Fibroblast of lung (primary cell): ENCODE measurements around the gene MYBPC2. TPM values are rescaled to one million over a fixed set of nuclear protein-coding genes. Genes with fewer than 3 reads are reported as not detected.

Experiments
- DNase-seq, 2 donors: peaks; one replicate each; pipeline versions ENCODE4 v3.0.0 to v3.0.0-alpha.2; 2010; ENCODE audit warnings: low read depth in 2 of 2
- H2AFZ ChIP-seq: 2 replicates; pipeline ENCODE4 v1.5.1; 2012; ENCODE audit warnings: low read length, control low read depth, inconsistent platforms
- H3K27ac ChIP-seq: 2 replicates; pipeline ENCODE4 v1.5.1; 2011; ENCODE audit warnings: low read length, control low read depth; ENCODE audit not compliant: insufficient read depth
- H3K27me3 ChIP-seq: 2 replicates; pipeline ENCODE4 v1.5.1; 2011; ENCODE audit warnings: mild to moderate bottlenecking, low read length; ENCODE audit not compliant: control insufficient read depth, insufficient read depth
- H3K36me3 ChIP-seq: 2 replicates; pipeline ENCODE4 v1.5.1; 2011; ENCODE audit warnings: low read length; ENCODE audit not compliant: control insufficient read depth, insufficient read depth
- H3K4me1 ChIP-seq: 2 replicates; pipeline ENCODE4 v1.5.1; 2011; ENCODE audit warnings: low read length; ENCODE audit not compliant: control insufficient read depth, insufficient read depth; ENCODE audit errors: extremely low read depth
- H3K4me2 ChIP-seq: 2 replicates; pipeline ENCODE4 v1.5.1; 2011; ENCODE audit warnings: low read length, control low read depth; ENCODE audit not compliant: insufficient read depth; ENCODE audit errors: extremely low read depth
- H3K4me3 ChIP-seq, 4 experiments: fragments of 200-600 bp in 1 of 4; sonication (generic) in 1 of 4; replicated peaks in 1 of 4; 2 replicates each; pipeline ENCODE4 v1.5.1; 2011 to 2016; ENCODE audit warnings: low read length in 4 of 4, low read depth in 3 of 4, mild to moderate bottlenecking in 3 of 4, control low read depth in 2 of 4, inconsistent platforms in 1 of 4, mixed read lengths in 1 of 4; ENCODE audit not compliant: insufficient read depth in 1 of 4; ENCODE audit errors: control extremely low read depth in 1 of 4
- H3K79me2 ChIP-seq: 2 replicates; pipeline ENCODE4 v1.5.1; 2012; ENCODE audit warnings: mild to moderate bottlenecking, low read length, inconsistent platforms; ENCODE audit not compliant: control insufficient read depth, insufficient read depth
- H3K9ac ChIP-seq: 2 replicates; pipeline ENCODE4 v1.5.1; 2011; ENCODE audit warnings: mild to moderate bottlenecking, low read length, control low read depth; ENCODE audit not compliant: insufficient read depth
- H3K9me3 ChIP-seq: 2 replicates; pipeline ENCODE4 v1.5.1; 2012; ENCODE audit warnings: low read depth, low read length; ENCODE audit not compliant: control insufficient read depth, insufficient read depth
- H4K20me1 ChIP-seq: 2 replicates; pipeline ENCODE4 v1.5.1; 2011; ENCODE audit warnings: low read length; ENCODE audit not compliant: control insufficient read depth, insufficient read depth; ENCODE audit errors: extremely low read depth
- EZH2 ChIP-seq: IDR thresholded peaks from 2 replicates; pipeline ENCODE4 v1.5.1; 2012; ENCODE audit warnings: low read length, control low read depth, mild to moderate bottlenecking; ENCODE audit errors: missing control alignments
- polyA plus RNA-seq, 2 donors: library from polyadenylated mRNA; depleted of rRNA in 1 of 2; stranded (reverse) in 1 of 2; unstranded in 1 of 2; fragments of >200 nt; gene quantifications; 2 replicates each; pipeline ENCODE4 v1.2.1, GENCODE V29; 2011 to 2012; ENCODE audit warnings: missing spikeins in 1 of 2
- total RNA-seq: library from RNA; depleted of rRNA; stranded (reverse); fragments of >200 nt; gene quantifications from 2 replicates; pipeline ENCODE4 v1.2.1, GENCODE V29; 2014
- TF ChIP-seq, protein P1 (sequence below), 2 donors: IDR thresholded peaks in 1 of 2; conservative IDR thresholded peaks in 1 of 2; 1 replicate in 1 of 2; 2 replicates in 1 of 2; pipeline ENCODE4 v1.5.1; 2011 to 2012; ENCODE audit warnings: low read length in 2 of 2, control low read depth in 1 of 2, inconsistent platforms in 1 of 2, low read depth in 1 of 2, mild to moderate bottlenecking in 1 of 2

MYBPC2 gene
- total and polyA plus RNA-seq, 2 donors (not counting 1 experiment from before 2014, with no cell fraction given): under 0.01 TPM; not detected in 1

- H4K20me1 ChIP-seq: no peaks in the 10 kb centered on the region
- peaks cover 19% of the 10 kb centered on the region for H3K27me3 ChIP-seq
- H3K9ac ChIP-seq: no peak overlapping the region
- no peak overlapping the region for H3K27ac ChIP-seq
- H3K4me2 ChIP-seq: no peak overlapping the region
- no peak overlapping the region for H2AFZ ChIP-seq
- no peak for TF ChIP-seq EZH2
- TF ChIP-seq, protein P1, sequence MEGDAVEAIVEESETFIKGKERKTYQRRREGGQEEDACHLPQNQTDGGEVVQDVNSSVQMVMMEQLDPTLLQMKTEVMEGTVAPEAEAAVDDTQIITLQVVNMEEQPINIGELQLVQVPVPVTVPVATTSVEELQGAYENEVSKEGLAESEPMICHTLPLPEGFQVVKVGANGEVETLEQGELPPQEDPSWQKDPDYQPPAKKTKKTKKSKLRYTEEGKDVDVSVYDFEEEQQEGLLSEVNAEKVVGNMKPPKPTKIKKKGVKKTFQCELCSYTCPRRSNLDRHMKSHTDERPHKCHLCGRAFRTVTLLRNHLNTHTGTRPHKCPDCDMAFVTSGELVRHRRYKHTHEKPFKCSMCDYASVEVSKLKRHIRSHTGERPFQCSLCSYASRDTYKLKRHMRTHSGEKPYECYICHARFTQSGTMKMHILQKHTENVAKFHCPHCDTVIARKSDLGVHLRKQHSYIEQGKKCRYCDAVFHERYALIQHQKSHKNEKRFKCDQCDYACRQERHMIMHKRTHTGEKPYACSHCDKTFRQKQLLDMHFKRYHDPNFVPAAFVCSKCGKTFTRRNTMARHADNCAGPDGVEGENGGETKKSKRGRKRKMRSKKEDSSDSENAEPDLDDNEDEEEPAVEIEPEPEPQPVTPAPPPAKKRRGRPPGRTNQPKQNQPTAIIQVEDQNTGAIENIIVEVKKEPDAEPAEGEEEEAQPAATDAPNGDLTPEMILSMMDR (conservative IDR thresholded peaks at IDR 0.05 in 1 of 2, IDR thresholded peaks at IDR 0.05 in 1 of 2; ENCODE audit: low read depth in 1 of 2, low read length in 2 of 2): peak; percentile 38 to 58
- peak; percentile 20 to 44 for DNase-seq
- no peaks in the 10 kb centered on the region for H3K79me2 ChIP-seq
- no peaks in the 10 kb centered on the region for H3K4me1 ChIP-seq
- H3K36me3 ChIP-seq: no peaks in the 10 kb centered on the region
- no peak overlapping the region for H3K4me3 ChIP-seq
- H3K9me3 ChIP-seq: no peaks in the 10 kb centered on the region
Observed at GRCh38 chr19:50486823-50487515, 54.3 kb downstream of the MYBPC2 start.

DNA sequence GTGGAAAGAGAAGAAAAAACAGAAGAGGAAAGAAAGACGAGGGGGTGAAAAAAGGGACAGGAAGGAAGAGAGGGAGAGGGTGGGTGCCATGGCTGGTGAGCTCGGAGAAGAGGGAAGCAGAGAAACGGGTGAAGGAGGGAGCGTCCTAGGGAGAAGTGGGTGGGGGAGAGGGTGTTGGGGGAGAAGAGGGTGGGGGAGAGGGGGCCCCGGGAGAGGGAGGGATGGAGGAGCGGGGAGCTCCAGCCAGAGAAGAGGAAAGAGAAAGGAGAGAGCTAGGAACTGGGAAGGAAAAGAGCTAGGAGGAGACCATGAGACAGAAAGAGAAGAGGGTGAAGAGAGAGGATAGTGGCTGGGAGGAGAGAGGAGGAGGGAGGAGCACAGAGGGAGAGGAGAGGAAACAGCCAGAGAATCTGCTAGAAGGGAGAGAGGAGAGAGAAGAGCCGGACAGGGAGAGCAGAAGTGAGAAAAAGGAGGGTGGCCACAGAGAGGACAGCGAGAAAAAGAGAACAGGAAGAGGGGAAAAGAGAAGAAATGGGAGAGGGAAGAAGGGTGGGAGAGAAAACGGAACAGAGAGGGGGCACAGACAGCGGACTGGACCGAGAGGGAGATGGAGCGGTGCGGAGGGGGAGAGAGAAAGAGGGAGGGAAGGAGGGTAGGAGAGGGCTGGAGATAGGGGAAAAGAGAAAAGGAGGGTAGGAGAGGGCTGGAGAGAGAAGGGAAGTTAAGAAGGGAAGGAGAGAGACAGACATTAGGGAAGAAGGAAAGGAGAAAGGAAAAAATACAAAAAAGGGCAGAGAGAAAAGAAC is 55.9 kb downstream of the MYBPC2 start:
- H2AFZ ChIP-seq: no peak overlapping the region
- no peak overlapping the region for H3K4me3 ChIP-seq
- H3K36me3 ChIP-seq: no peaks in the 10 kb centered on the region
- DNase-seq: no peak
- H3K79me2 ChIP-seq: no peaks in the 10 kb centered on the region
- no peaks in the 10 kb centered on the region for H3K4me1 ChIP-seq
- no peaks in the 10 kb centered on the region for H4K20me1 ChIP-seq
- no peak overlapping the region for H3K4me2 ChIP-seq
- TF ChIP-seq, protein P1 (conservative IDR thresholded peaks at IDR 0.05 in 1 of 2, IDR thresholded peaks at IDR 0.05 in 1 of 2; ENCODE audit: low read depth in 1 of 2, low read length in 2 of 2): no peak
- no peak for TF ChIP-seq EZH2
- H3K9me3 ChIP-seq: no peaks in the 10 kb centered on the region
- H3K27ac ChIP-seq: no peak overlapping the region
- H3K27me3 ChIP-seq: peaks cover 27% of the 10 kb centered on the region
- H3K9ac ChIP-seq: no peak overlapping the region

DNA sequence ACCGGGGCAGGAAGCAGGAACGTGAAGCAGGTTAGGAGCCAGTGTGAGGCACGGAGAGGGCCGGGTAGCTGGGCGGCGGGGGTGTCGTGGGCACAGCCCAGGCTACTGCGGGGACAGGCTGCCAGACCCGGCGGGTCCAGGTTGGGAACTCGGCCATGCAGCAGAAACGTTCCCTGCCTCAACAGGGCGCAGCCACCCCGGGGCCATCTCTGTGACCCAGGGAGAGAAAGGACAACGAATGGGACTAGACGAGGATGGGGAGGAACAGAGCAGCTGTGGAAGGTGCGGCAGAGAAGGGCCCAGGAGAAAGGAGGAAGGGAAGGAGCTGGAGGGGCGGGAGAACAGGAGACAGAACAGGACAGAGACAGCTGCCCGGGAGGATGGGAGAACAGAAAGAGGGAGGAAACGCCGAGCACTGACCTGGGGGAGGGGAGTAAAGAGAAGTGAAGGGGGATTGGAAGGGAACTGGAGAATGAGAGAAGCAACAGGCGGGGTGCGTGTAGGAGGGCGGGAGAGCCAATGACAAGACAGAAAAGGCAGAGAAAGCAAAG is 56.8 kb downstream of the MYBPC2 start:
- no peaks in the 10 kb centered on the region for H3K4me1 ChIP-seq
- no peaks in the 10 kb centered on the region for H3K79me2 ChIP-seq
- H3K27ac ChIP-seq: no peak overlapping the region
- peaks cover 27% of the 10 kb centered on the region for H3K27me3 ChIP-seq
- TF ChIP-seq, protein P1 (conservative IDR thresholded peaks at IDR 0.05 in 1 of 2, IDR thresholded peaks at IDR 0.05 in 1 of 2; ENCODE audit: low read depth in 1 of 2, low read length in 2 of 2): no peak
- no peak for TF ChIP-seq EZH2
- H3K4me2 ChIP-seq: no peak overlapping the region
- no peak overlapping the region for H3K4me3 ChIP-seq
- no peaks in the 10 kb centered on the region for H4K20me1 ChIP-seq
- H2AFZ ChIP-seq: no peak overlapping the region
- no peak for DNase-seq
- no peaks in the 10 kb centered on the region for H3K36me3 ChIP-seq
- no peak overlapping the region for H3K9ac ChIP-seq
- H3K9me3 ChIP-seq: no peaks in the 10 kb centered on the region
